HUES48 (cell line): ENCODE measurements around the gene CNP.
"Not testable (repeated sequence)": the region's sequence is repeated elsewhere in the genome, so short reads cannot be mapped to it uniquely, and the experiment has no call there.

Experiments used
- H3K27ac ChIP-seq: one replicate; pipeline ENCODE4 v1.7.0; 2013; ENCODE audit warnings: low read depth, low read length, inconsistent platforms
- H3K27me3 ChIP-seq: 2 replicates; pipeline ENCODE4 v1.6.1; 2013; ENCODE audit warnings: mild to moderate bottlenecking, low read length; ENCODE audit not compliant: control insufficient read depth, insufficient read depth
- H3K36me3 ChIP-seq: 2 replicates; pipeline ENCODE4 v1.6.1; 2013; ENCODE audit warnings: low read length; ENCODE audit not compliant: control insufficient read depth, insufficient read depth
- H3K4me1 ChIP-seq: 2 replicates; pipeline ENCODE4 v1.6.1; 2013; ENCODE audit warnings: mild to moderate bottlenecking, low read length; ENCODE audit not compliant: control insufficient read depth, insufficient read depth
- H3K4me3 ChIP-seq: 2 replicates; pipeline ENCODE4 v1.5.1; 2013; ENCODE audit warnings: mild to moderate bottlenecking, low read depth, low read length
- H3K9ac ChIP-seq: 2 replicates; pipeline ENCODE4 v1.6.1; 2013; ENCODE audit warnings: mild to moderate bottlenecking, low read depth, low read length, moderate library complexity
- H3K9me3 ChIP-seq: 2 replicates; pipeline ENCODE4 v1.6.1; 2013; ENCODE audit warnings: low read length; ENCODE audit not compliant: control insufficient read depth, insufficient read depth

The CNP gene

DNA sequence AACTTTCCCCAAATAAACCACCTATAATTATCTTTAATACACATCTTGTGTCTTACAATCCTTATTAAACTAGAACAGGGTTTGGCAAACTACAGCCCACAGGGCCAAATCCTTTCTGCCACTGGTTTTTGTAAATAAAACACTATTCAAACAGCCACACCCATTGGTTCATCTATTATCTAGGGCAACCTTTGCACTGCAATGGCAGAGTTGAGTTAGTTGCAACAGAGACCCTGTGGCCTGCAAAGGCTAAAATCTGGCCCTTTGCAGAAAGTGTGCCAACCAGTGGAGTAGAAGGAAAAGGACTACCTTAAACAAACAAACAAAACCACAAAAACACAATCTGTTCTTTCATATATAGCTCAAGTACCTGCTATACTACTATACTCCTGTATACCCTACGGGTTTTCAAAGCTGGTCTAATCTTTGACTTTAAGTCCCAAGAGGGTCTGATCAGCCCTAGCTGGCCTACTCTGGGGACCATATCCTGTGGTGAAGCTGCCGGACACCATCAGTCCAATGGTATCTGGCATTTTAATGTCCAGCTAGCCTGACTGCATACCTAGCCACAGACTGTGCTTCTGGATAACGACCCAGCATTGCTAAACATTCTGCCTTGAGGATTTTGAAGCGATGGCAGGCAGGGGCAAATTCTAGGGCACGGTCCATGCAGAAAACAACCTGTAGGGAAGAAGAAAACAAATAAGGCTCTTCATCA, 23.3 kb downstream of the CNP start:
- H3K27ac ChIP-seq = no peak overlapping the region
- no peaks in the 10 kb centered on the region for H3K27me3 ChIP-seq
- no peaks in the 10 kb centered on the region for H3K4me1 ChIP-seq
- peaks cover 93% of the 10 kb centered on the region for H3K36me3 ChIP-seq
- no peak overlapping the region for H3K9ac ChIP-seq
- H3K9me3 ChIP-seq = no peaks in the 10 kb centered on the region
- no peak overlapping the region for H3K4me3 ChIP-seq

DNA sequence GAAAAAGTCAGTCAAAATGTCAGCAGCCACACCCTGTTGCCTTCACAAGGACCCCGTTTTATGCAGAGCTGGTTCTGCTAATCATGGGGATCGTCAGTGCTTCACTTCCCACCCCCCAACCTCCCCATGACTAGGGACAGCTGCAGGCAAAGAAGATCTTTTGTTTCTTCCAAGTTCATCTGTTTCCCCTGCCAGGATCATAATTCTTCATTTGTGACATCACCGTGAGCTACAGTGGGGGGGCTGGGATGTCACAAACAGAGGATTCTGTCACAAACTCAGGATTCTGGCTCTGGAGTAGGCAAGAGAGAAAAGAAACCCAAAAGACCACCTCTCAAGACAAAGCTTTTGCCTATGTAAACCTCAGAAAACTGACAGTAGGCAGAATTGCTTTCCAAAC, 26.0 kb downstream of the CNP start:
- Histone ChIP-seq H3K27ac (no peak overlapping the region), H3K9ac (no peak overlapping the region), H3K4me1 (no peaks in the 10 kb centered on the region), H3K4me3 (no peak overlapping the region), H3K36me3 (peaks cover 95% of the 10 kb centered on the region), H3K27me3 (no peaks in the 10 kb centered on the region), H3K9me3 (no peaks in the 10 kb centered on the region)

DNA sequence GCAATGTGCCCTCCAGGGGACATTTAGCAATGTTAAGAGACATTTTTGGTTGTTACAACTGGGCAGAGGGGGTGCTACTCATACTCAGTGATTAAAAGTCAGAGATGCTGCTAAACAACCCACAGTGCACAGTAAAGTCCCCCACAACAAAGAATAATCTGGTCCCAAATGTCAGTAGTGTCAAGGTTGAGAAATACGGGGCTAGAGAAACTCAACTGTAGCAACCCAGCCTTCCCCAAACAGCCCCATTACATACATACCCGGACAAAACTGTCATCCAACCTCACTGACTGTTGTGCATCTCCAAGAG, 30.2 kb downstream of the CNP start:
- peaks cover 88% of the 10 kb centered on the region for H3K36me3 ChIP-seq
- H3K27ac ChIP-seq = no peak overlapping the region
- no peak overlapping the region for H3K4me3 ChIP-seq
- H3K9me3 ChIP-seq = no peaks in the 10 kb centered on the region
- no peaks in the 10 kb centered on the region for H3K27me3 ChIP-seq
- H3K9ac ChIP-seq = no peak overlapping the region
- no peaks in the 10 kb centered on the region for H3K4me1 ChIP-seq

DNA sequence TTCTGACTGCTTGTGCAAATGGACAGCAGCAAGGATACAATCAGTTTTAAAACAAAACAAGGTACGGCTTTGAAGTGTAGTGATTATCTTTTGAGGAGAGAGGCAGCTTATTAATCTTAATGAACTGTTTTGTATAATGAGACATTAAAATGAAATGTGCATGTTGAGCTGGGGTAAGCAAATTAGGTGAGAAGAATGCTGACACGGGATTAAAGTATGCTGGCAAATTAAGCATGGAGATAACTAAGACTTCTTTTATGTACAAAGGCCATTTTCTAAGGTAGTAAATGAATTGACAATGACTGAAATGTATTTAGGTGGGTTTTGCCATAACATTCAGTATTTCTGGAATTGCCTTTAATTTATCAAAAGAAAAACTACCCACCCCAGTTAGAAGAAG, 31.9 kb downstream of the CNP start:
- no peaks in the 10 kb centered on the region for H3K4me1 ChIP-seq
- H3K27ac ChIP-seq = no peak overlapping the region
- no peak overlapping the region for H3K4me3 ChIP-seq
- no peak overlapping the region for H3K9ac ChIP-seq
- no peaks in the 10 kb centered on the region for H3K27me3 ChIP-seq
- H3K36me3 ChIP-seq = peaks cover 89% of the 10 kb centered on the region
- no peaks in the 10 kb centered on the region for H3K9me3 ChIP-seq

DNA sequence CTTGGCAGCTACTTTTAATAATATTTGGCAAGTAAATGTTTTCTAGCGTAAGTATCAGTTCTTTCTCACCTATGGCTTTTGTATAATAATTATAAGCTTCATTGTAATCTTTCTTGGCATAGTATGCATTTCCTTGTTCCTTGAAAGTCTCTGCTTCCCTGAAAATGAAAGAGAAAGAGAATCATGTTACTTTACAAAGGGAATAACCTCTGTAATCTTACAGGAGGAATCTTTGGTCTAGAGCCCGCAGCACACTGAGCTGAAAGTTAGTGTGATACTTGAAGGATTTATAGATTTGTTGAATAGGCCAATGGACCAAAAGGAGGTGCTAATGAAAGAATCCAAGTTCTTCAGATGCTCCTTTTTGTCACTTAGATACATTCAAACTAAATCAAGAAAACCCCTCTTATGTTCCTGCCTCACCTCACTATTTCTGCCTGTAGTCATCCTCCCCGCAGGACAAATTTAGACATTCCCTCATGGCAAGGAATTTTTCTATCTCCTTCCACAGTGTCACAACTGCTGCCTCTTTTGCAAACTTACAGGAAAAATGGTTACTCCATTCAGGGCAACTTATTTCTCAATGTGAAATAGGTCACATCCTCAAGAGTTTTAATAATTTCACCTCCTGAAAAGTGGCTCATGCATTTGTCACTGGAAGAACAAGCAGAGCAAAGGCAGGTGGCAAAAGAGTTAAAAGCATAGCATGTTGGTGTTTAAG, 34.0 kb downstream of the CNP start:
- H3K36me3 ChIP-seq = peaks cover 80% of the 10 kb centered on the region

DNA sequence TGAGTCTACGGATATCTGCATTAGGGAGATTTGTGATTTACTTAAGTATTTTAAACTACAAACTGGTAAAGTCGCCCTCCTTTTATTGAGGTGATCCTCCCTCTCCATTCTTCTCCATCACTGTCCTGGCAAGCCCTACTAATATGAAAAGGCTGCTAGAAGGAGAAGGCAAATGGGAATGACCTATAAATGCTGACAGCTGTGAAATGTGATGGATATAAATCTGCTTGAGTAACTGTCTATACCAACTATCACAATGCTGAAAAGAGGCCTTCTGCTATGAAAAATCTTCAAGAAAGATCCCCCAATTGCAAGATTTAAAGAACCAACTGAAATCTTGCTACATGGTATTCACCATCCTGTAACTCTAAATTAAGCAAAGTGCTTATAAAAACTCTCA, 35.1 kb downstream of the CNP start:
- Histone ChIP-seq H3K4me1 (no peaks in the 10 kb centered on the region), H3K9ac (no peak overlapping the region), H3K27ac (no peak overlapping the region), H3K36me3 (peaks cover 69% of the 10 kb centered on the region), H3K27me3 (no peaks in the 10 kb centered on the region), H3K4me3 (no peak overlapping the region), H3K9me3 (no peaks in the 10 kb centered on the region)

More for the DNA sequence above, 34.0 kb downstream of the CNP start:
- H3K9ac ChIP-seq = no peak overlapping the region
- H3K4me3 ChIP-seq = no peak overlapping the region
- H3K9me3 ChIP-seq = no peaks in the 10 kb centered on the region
- no peaks in the 10 kb centered on the region for H3K4me1 ChIP-seq
- no peaks in the 10 kb centered on the region for H3K27me3 ChIP-seq
- H3K27ac ChIP-seq = no peak overlapping the region

DNA sequence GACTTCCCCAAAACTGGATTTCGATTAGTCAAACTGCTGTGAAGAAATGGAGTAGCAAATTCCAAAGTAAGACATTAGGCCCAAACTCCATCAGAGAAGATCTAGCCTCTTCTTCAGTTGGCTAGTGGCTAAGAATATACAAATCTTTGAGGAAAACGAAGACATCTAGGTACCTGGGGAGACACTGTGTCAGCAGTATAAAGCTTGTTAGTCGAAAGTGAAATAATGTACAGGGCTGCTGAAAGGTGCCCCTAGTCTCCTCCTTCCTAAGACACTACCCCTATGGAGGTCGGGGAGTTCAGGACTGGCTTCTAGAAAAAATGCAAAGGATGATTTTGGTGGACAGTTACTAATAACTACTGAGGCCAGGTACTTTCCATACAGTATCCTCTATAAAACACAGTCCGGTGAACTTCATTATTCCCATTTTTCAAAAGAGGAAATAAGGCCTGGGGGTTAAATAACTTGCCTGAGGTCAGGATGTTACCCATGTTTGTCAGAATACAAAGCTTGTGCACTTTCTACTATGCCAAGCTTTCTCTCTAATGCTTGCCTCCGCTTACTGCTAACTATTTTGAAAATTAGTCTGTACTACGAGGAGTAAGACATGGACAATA, 35.7 kb downstream of the CNP start:
- no peaks in the 10 kb centered on the region for H3K27me3 ChIP-seq
- H3K4me3 ChIP-seq = no peak overlapping the region
- no peak overlapping the region for H3K9ac ChIP-seq
- H3K9me3 ChIP-seq = no peaks in the 10 kb centered on the region
- no peak overlapping the region for H3K27ac ChIP-seq
- H3K4me1 ChIP-seq = no peaks in the 10 kb centered on the region
- H3K36me3 ChIP-seq = peaks cover 67% of the 10 kb centered on the region

DNA sequence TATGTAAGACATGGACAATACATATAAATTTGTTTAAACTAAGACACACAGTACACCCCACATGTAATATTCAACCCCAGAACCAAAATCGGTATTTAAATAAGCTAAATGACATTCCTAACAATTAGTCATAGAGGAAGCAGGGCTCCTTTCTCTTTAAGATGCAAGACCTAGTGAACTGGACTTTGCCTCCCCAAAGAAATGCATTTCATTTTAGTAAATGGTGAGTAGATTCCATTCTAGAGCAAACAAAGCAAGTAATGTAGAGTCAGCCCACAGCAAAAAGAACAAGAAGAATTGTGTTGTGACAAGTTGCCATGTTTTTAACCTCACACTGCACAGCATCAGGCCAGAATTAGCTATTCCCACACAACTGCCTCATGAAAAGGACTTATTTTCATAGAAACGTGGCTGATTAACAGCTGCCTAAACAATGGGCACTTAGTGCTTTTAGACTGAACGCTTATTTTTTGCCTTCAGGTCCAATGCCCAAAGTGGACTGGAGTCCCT, 36.3 kb downstream of the CNP start:
- no peak overlapping the region for H3K4me3 ChIP-seq
- H3K9ac ChIP-seq = no peak overlapping the region
- H3K27me3 ChIP-seq = no peaks in the 10 kb centered on the region
- no peaks in the 10 kb centered on the region for H3K4me1 ChIP-seq
- H3K36me3 ChIP-seq = peaks cover 62% of the 10 kb centered on the region
- no peaks in the 10 kb centered on the region for H3K9me3 ChIP-seq
- H3K27ac ChIP-seq = peak overlapping the region; percentile 37

DNA sequence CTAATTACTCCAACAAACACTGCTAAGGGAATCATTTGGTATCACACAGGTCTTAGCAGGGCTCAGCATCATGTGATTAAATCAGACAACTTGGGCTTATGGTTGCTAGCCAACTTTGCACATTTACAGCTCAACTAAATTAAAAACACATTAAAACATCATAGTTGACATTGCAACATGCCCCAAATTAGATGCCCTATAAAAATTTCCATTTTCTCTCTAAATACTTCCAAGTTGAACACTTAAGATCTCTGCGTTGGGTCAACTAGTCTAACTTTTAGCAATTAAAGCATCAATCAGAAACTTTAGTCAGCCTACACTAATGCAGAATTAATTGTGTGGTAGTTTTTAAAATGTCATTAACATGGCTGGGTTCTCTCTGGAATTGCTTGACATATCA, 38.6 kb downstream of the CNP start:
- Histone ChIP-seq H3K9me3 (no peaks in the 10 kb centered on the region), H3K9ac (no peak overlapping the region), H3K27me3 (no peaks in the 10 kb centered on the region), H3K4me1 (no peaks in the 10 kb centered on the region), H3K36me3 (peaks cover 51% of the 10 kb centered on the region), H3K4me3 (no peak overlapping the region), H3K27ac (no peak overlapping the region)

DNA sequence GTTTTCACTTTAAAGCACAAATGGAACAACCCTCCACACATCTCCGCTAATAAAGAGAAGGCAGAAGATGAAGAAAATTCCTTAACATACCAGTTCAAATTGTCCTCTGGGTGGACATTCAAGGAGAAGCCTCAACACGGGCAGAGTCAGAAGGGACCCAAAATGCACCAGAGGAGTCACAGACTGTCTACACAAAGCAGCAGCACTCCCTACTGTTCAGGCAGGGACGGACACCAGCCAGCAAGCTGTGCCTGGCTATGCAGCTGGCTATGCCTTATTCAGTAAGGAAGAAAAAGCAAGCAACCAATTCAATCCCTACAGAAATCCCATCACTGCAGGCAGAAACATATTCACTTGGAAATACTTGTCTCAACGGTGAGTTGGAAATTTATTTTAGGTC, 42.6 kb downstream of the CNP start:
- Histone ChIP-seq H3K4me3 (no peak overlapping the region), H3K27ac (no peak overlapping the region), H3K9me3 (no peaks in the 10 kb centered on the region), H3K4me1 (peaks cover 31% of the 10 kb centered on the region), H3K9ac (no peak overlapping the region), H3K27me3 (no peaks in the 10 kb centered on the region), H3K36me3 (peaks cover 14% of the 10 kb centered on the region)

DNA sequence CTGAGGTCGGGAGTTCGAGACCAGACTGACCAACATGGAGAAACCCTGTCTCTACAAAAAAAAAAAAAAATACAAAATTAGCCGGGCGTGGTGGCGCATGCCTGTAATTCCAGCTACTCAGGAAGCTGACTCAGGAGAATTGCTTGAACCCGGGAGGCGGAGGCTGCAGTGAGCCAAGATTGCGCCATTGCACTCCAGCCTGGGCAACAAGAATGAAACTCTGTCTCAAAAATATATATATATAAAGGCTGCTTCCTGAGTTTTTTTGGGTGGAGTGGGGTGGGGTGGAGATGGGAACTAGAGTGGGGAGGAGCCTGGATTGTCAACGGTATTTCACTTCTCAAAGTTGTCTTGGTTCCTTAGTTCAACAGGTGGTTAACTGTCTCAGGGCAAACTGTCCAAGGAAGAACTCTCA, 43.7 kb downstream of the CNP start:
- not testable (repeated sequence) for H3K9ac ChIP-seq, H3K27me3 ChIP-seq, H3K9me3 ChIP-seq, H3K4me3 ChIP-seq, H3K27ac ChIP-seq
- Histone ChIP-seq H3K4me1 (peaks cover 31% of the 10 kb centered on the region), H3K36me3 (peaks cover 13% of the 10 kb centered on the region)
